Stromal cell of bone marrow (primary cell): ENCODE results near the gene KCTD7.
"Not testable (repeated sequence)": the region's sequence is repeated elsewhere in the genome, so short reads cannot be mapped to it uniquely, and the experiment has no call there.

Source experiments
- DNase-seq: peaks from one replicate; pipeline ENCODE4 v3.0.0-alpha.2; 2012; ENCODE audit warnings: low read depth

The KCTD7 gene

DNA sequence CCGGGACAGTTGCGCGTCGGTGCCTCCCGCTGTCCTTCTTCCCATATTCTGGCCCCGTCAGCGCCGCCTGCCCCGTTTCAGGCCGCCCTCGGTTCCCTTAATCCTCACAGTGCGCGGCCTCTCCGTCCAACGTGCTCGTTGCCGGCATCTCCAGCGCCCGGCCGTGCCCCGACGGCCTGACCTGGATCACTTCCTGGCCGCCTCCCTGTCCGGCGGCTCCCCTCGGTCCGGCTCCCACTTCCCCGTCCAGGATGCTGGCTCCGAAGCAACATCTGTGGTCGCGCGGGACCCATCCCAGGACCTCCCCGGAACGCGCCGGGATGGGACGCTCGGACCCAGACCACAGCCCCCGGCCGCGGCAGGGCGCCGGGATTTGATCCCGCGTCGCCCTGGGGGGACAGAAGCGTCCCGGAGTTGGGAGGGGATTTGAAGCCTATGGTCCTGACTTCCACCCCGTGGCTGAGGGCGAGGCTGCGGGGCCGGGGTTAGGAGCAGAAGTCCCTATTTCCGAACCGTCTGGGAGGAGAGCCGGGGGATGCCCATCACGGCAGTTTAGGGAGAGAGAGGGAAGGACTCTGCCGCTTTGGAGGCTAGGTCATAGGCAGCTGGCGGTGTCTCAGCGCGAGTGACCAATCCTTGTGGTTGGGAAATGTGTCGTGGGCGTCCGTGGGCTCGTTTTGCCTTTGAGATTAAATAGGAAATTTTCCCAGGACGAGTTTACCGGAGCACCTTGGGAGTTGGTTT is 53.8 kb downstream of the KCTD7 start:
- no peak for DNase-seq

DNA sequence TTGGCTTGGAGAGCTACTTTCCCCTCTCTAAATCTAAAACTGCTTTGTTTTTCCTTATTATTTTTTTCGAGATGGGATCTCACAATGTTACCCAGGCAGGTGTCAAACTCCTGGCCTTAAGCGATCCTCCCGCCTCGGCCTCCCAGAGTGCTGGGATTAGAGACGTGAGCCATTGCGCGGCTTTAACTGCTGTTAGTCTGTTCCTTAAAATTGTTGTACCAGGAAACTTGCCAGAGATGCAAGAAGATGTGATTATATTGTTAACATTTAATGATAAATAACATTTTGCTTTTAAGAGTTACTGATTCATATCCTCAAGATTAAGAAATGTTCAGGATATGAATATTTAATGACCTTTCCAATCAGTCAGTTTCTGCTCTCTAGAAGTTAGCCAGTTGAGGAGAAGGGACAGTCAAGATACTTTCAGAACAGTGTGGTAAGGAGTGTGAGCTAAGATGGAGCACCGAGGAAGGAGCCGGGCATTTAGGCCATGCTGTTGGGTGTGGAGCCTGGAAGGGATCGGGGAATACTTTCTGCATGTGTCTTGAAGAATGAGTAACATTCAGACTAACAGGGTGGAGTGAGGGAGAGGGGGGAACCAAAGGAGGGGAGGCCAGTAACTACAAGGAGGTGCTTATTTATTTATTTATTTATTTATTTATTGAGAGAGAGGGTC is 54.6 kb downstream of the KCTD7 start:
- DNase-seq, result not testable (repeated sequence)

DNA sequence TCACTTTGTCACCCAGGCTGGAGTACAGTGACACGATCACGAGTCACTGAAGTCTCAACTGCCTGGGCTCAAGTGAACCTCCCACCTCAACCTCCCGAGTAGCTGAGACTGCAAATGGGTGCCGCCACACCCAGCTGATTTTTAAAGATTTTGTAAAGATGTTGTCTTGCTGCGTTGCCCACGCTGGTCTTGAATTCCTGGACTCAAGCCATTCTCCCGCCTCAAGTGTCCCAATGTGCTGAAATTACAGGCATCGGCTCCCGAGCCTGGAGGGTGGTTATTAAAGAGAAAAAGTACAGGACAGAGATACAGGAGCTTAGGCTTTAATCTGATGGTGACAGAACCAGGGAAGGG is 55.1 kb downstream of the KCTD7 start:
- no peak for DNase-seq

DNA sequence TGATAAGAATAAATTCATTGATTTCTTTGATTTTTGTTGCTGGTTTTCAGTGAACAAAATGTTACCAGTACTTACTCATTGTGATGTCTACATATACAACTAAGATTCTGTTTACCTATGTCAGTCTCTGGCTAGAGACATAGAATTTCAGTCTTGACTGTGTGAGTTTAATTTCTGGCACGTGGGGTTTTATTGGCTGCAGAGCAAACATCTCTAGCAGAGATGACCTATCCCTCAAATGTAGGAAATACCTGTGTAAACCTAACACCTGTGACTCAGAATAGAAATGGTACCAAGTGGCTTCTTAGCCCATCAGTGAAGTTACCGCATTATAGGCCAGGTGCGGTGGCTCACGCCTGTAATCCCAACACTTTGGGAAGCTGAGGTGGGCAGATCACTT is 57.0 kb downstream of the KCTD7 start:
- DNase-seq, result not testable (repeated sequence)

DNA sequence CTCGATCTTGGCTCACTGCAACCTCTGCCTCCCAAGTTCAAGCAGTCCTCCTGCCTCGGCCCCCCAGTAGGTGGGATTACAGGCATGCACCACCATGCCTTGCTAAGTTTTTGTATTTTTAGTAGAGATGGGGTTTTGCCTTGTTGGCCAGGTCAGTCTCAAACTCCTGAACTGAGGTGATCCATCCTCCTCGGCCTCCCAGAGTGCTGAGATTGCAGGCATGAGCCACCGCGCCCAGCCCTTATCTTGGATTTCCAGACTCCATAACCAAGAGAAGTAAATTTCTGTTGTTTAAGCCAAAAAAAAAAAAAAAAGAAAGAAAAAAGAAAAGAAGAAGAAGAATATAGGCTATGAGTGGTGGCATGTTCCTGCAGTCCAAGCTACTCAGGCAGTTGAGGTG is 58.5 kb downstream of the KCTD7 start:
- no peak for DNase-seq

DNA sequence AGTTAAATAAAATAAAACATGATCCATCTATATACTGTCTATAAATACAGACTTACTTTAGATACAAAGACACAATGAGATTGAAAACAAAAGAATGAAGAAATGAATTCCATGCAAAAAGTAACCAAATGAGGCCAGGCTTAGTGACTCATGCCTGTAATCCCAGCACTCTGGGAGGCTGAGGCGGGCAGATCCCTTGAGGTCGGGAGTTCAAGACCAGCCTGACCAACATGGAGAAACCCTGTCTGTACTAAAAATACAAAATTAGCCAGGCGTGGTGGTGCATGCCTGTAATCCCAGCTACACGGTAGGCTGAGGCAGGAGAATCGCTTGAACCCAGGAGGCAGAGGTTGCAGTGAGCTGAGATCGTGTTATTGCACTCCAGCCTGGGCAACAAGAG is 59.0 kb downstream of the KCTD7 start:
- DNase-seq, result not testable (repeated sequence)

DNA sequence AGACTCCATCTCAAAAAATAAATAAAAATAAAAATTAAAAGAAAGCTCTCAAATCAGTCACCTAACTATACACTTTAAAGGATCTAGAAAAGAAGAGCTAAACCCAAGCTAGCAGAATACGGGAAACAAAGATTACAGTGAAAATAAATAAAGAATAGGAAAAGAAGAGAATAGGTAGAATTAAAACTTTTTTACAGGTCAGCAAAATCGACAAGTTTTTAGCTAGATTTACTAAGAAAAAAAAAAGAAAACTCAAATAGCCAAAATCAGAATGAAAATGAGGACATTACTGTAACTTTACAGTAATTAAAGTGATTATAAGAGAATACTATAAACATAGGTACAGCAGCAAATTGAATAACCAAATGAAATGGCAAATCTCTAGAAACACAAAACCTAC is 60.4 kb downstream of the KCTD7 start:
- no peak for DNase-seq

DNA sequence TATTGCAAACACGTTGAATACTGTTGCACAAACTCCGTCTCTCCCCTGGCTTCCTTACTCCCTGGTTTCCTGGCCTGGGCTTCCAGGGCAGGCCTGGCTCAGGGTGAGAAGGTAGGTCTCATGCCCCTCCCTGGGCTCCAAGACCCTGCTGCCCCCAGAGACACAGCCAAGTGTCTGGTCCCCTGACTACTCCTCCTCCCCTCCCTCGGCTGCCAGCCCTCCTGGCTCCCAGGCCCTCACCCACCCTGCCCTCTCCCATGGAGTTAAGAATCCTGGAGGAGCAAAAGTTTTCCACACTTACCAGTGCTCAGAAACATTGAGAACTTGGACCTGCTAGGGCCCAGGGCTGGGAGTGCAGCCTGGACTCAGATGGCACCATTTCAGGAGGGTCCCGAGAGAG is 64.7 kb downstream of the KCTD7 start:
- DNase-seq, result no peak
